HCT116 (cell line): ENCODE data around the gene GSG1L. TPM values are rescaled to one million over a fixed set of nuclear protein-coding genes. Genes with fewer than 3 reads are reported as not detected.

Source experiments
- ATAC-seq: fragments of 200-7000 bp; cut with Tn5 transposase; 2 replicates; pipeline ENCODE4 v1.9.1; 2020; ENCODE audit warnings: mild to moderate bottlenecking, moderate library complexity
- BruUV-seq: library from RNA; stranded (reverse); fragments of 400-500 nt; replicated peaks from 2 replicates; lab custom pipeline; 2021; lab: Mats Ljungman, UMichigan
- CTCF ChIA-PET: fragments of 300-600 bp; sonication (Branson Sonifier 250); formaldehyde crosslinking; loops from one replicate; lab custom pipeline; 2021; ENCODE audit warnings: antibody characterized with exemption; lab: Charles Lee
- POLR2A ChIA-PET: fragments of 300-600, 350-600 bp; sonication (Branson Sonifier 250); formaldehyde crosslinking; loops from one replicate; lab custom pipeline; 2021; ENCODE audit warnings: antibody characterized with exemption; lab: Charles Lee
- RAD21 ChIA-PET, 2 experiments: fragments of 300-600 bp; sonication (Branson Sonifier 250); formaldehyde crosslinking; loops; one replicate each; lab custom pipeline; 2023; ENCODE audit warnings: low total read pairs in 2 of 2; ENCODE audit not compliant: uncharacterized antibody in 2 of 2, unreplicated experiment in 2 of 2, low non-redundant PET in 1 of 2; lab: Charles Lee
- DNase-seq: peaks from one replicate; pipeline ENCODE4 v3.0.0-alpha.2; 2010; ENCODE audit warnings: low read depth, low spot score
- H2AFZ ChIP-seq: fragments of 200-600 bp; shearing (Covaris generic), sonication (generic); 2 replicates; pipeline ENCODE4 v1.6.1; 2017; ENCODE audit warnings: low read depth, mixed run types, mixed read lengths, antibody characterized with exemption, low read length; ENCODE audit not compliant: poor library complexity, severe bottlenecking
- H3K27ac ChIP-seq: 2 replicates; pipeline ENCODE4 v1.5.1; 2012; ENCODE audit warnings: low read depth, low read length
- H3K27me3 ChIP-seq: fragments of 200-600 bp; sonication (generic); 2 replicates; pipeline ENCODE4 v1.6.1; 2016; ENCODE audit warnings: mixed run types, low read length, mixed read lengths; ENCODE audit not compliant: insufficient read depth
- H3K36me3 ChIP-seq, 2 experiments: fragments of 200-500 bp in 1 of 2; fragments of 200-600 bp in 1 of 2; sonication (Bioruptor generic) in 1 of 2; sonication (generic) in 1 of 2; 2 replicates each; pipeline versions ENCODE4 v1.5.1 to v1.6.1; 2014 to 2016; ENCODE audit warnings: low read length in 2 of 2, inconsistent platforms in 1 of 2, mixed read lengths in 1 of 2, mixed run types in 1 of 2; ENCODE audit not compliant: insufficient read depth in 2 of 2, control insufficient read depth in 1 of 2
- H3K4me1 ChIP-seq, 2 experiments: fragments of 200-600 bp in 1 of 2; sonication (generic) in 1 of 2; 2 replicates each; pipeline versions ENCODE4 v1.5.1 to v1.6.1; 2012 to 2017; ENCODE audit warnings: low read length in 2 of 2, inconsistent platforms in 1 of 2, mild to moderate bottlenecking in 1 of 2, mixed read lengths in 1 of 2, mixed run types in 1 of 2, moderate library complexity in 1 of 2; ENCODE audit not compliant: insufficient read depth in 2 of 2, control insufficient read depth in 1 of 2
- H3K4me2 ChIP-seq: fragments of 200-600 bp; sonication (generic); 2 replicates; pipeline ENCODE4 v1.6.1; 2017; ENCODE audit warnings: mixed run types, low read length, mixed read lengths
- H3K4me3 ChIP-seq, 2 experiments: fragments of 200-600 bp in 1 of 2; sonication (generic) in 1 of 2; replicated peaks in 1 of 2; 2 replicates each; pipeline ENCODE4 v1.5.1; 2011 to 2016; ENCODE audit warnings: low read length in 2 of 2, control low read depth in 1 of 2, low read depth in 1 of 2, mild to moderate bottlenecking in 1 of 2, mixed read lengths in 1 of 2, mixed run types in 1 of 2
- H3K79me2 ChIP-seq: fragments of 200-600 bp; sonication (generic); 2 replicates; pipeline ENCODE4 v1.6.1; 2017; ENCODE audit warnings: mild to moderate bottlenecking, mixed run types, low read length, moderate library complexity, mixed read lengths; ENCODE audit not compliant: insufficient read depth
- H3K9ac ChIP-seq: fragments of 200-600 bp; sonication (generic); 2 replicates; pipeline ENCODE4 v1.6.1; 2016; ENCODE audit warnings: low read length, mixed read lengths
- H3K9me2 ChIP-seq: fragments of 200-600 bp; sonication (generic), shearing (Covaris generic); 2 replicates; pipeline ENCODE4 v1.6.1; 2017; ENCODE audit warnings: mixed run types, mild to moderate bottlenecking, moderate library complexity; ENCODE audit not compliant: insufficient read depth
- H3K9me3 ChIP-seq, 2 experiments: fragments of 200-500 bp in 1 of 2; fragments of 200-600 bp in 1 of 2; sonication (Bioruptor generic) in 1 of 2; sonication (generic) in 1 of 2; 2 replicates each; pipeline ENCODE4 v1.6.1; 2014 to 2017; ENCODE audit warnings: low read length in 2 of 2, mixed read lengths in 2 of 2, inconsistent platforms in 1 of 2, low read depth in 1 of 2, mild to moderate bottlenecking in 1 of 2, mixed run types in 1 of 2, moderate library complexity in 1 of 2; ENCODE audit not compliant: control insufficient read depth in 1 of 2, insufficient read depth in 1 of 2
- H4K20me1 ChIP-seq: fragments of 200-600 bp; sonication (generic), shearing (Covaris generic); 2 replicates; pipeline ENCODE4 v1.6.1; 2017; ENCODE audit warnings: mixed run types, mild to moderate bottlenecking, moderate library complexity; ENCODE audit not compliant: insufficient read depth
- ATF3 ChIP-seq: IDR thresholded peaks from 2 replicates; pipeline ENCODE4 v1.6.1; 2012
- CEBPB ChIP-seq: IDR thresholded peaks from 2 replicates; pipeline ENCODE4 v1.6.1; 2012; ENCODE audit warnings: low read depth
- EGR1 ChIP-seq: IDR thresholded peaks from 2 replicates; pipeline ENCODE4 v1.6.1; 2012; ENCODE audit warnings: low read depth
- ELF1 ChIP-seq: IDR thresholded peaks from 2 replicates; pipeline ENCODE4 v1.6.1; 2012; ENCODE audit warnings: low read depth, borderline replicate concordance
- EZH2 ChIP-seq: fragments of 200-600 bp; sonication (generic); IDR thresholded peaks from 2 replicates; pipeline ENCODE4 v1.6.1; 2017; ENCODE audit warnings: antibody characterized with exemption, mixed run types
- EZH2phosphoT487 ChIP-seq: fragments of 200-600 bp; IDR thresholded peaks from 2 replicates; pipeline ENCODE4 v1.6.1; 2018; ENCODE audit warnings: antibody characterized with exemption, borderline replicate concordance
- FOSL1 ChIP-seq: IDR thresholded peaks from 2 replicates; pipeline ENCODE4 v1.6.1; 2012; ENCODE audit warnings: low read depth
- JUND ChIP-seq: IDR thresholded peaks from 2 replicates; pipeline ENCODE4 v1.6.1; 2012
- MAX ChIP-seq: IDR thresholded peaks from 2 replicates; pipeline ENCODE4 v1.6.1; 2012
- POLR2A ChIP-seq: IDR thresholded peaks from 2 replicates; pipeline ENCODE4 v1.7.0; 2011; ENCODE audit warnings: borderline replicate concordance; ENCODE audit not compliant: insufficient read depth, insufficient read length; ENCODE audit errors: extremely low read depth
- POLR2AphosphoS5 ChIP-seq: IDR thresholded peaks from 2 replicates; pipeline ENCODE4 v1.6.1; 2011; ENCODE audit warnings: mild to moderate bottlenecking, low read depth, low read length, moderate library complexity
- RAD21 ChIP-seq: IDR thresholded peaks from 2 replicates; pipeline ENCODE4 v1.6.1; 2012; ENCODE audit warnings: low read depth, mild to moderate bottlenecking
- SIN3A ChIP-seq: IDR thresholded peaks from 2 replicates; pipeline ENCODE4 v1.6.1; 2012; ENCODE audit warnings: low read depth
- SP1 ChIP-seq: IDR thresholded peaks from 2 replicates; pipeline ENCODE4 v1.6.1; 2012; ENCODE audit warnings: low read depth
- SRF ChIP-seq: IDR thresholded peaks from 2 replicates; pipeline ENCODE4 v1.6.1; 2012; ENCODE audit warnings: low read depth
- YY1 ChIP-seq: IDR thresholded peaks from 2 replicates; pipeline ENCODE4 v1.6.1; 2011; ENCODE audit warnings: low read length, low read depth, moderate library complexity, mild to moderate bottlenecking; ENCODE audit not compliant: insufficient replicate concordance; ENCODE audit errors: extremely low read depth
- ZFX ChIP-seq: fragments of 450-650 bp; IDR thresholded peaks from 2 replicates; pipeline ENCODE4 v1.6.1; 2017
- ZNF274 ChIP-seq: fragments of 200-500 bp; sonication (Bioruptor generic); IDR thresholded peaks from 2 replicates; pipeline ENCODE4 v1.6.1; 2014; ENCODE audit warnings: mild to moderate bottlenecking, low read depth, low read length, inconsistent platforms
- intact Hi-C: fragments of 100-400 bp; cut with micrococcal nuclease; formaldehyde crosslinking; loops from 2 replicates; pipeline ENCODE4 v1.10.0; 2022
- total RNA-seq: library from RNA; stranded (reverse); gene quantifications from one replicate; pipeline ENCODE4 v1.2.1, GENCODE V29; 2021; ENCODE audit not compliant: unreplicated experiment
- TF ChIP-seq, protein P1 (sequence below): IDR thresholded peaks from 2 replicates; pipeline ENCODE4 v1.6.1; 2011; ENCODE audit warnings: mild to moderate bottlenecking, low read length, moderate library complexity; ENCODE audit not compliant: insufficient replicate concordance; ENCODE audit errors: extremely low read depth
- TF ChIP-seq, protein P2 (sequence below): IDR thresholded peaks from 2 replicates; pipeline ENCODE4 v1.6.1; 2012; ENCODE audit warnings: low read depth

GSG1L gene
- total RNA-seq, 1 experiment from 2014 or later, result not detected

DNA sequence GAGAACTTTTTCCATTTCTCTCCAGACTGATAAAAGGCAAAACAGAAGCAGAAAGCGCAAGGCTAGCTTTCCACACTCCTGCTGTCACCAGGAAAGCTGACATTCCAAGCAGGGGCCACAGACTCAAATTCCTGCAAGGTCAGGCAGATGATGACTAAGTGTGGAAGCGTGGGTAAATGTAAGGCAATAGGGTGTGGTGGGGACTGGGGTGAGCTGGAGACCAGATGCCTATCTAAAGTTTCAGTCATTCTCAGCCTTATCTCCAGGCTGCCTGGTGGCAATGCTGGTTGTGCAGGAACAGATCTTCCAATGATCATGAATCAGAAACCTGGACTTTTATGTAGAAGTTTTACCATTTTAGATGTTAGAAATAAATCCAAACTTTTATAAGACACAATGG is 224.1 kb downstream of the GSG1L start:
- intact Hi-C loops, result no loop called here
- Histone ChIP-seq H3K9ac (no peak overlapping the region), H3K36me3 (no peaks in the 10 kb centered on the region), H3K4me2 (peak overlapping the region; percentile 38), H4K20me1 (no peaks in the 10 kb centered on the region), H2AFZ (no peak overlapping the region), H3K27me3 (no peaks in the 10 kb centered on the region; the same call in 1 of the 2 replicates), H3K4me3 (peak overlapping the region in 1 of 2 experiments; percentile 1; a peak in 1 of 4 replicates), H3K9me2 (no peaks in the 10 kb centered on the region), H3K4me1 (peaks cover 2 to 15% of the 10 kb centered on the region in 2 experiments; a peak in 3 of 4 replicates), H3K27ac (no peak overlapping the region), H3K79me2 (no peaks in the 10 kb centered on the region), H3K9me3 (no peaks in the 10 kb centered on the region)
- BruUV-seq, result no TSS peak
- peak; percentile 67; the same call in 1 of the 2 replicates for ATAC-seq
- CTCF ChIA-PET, result no interaction called here
- RAD21 ChIA-PET, result no interaction called here
- DNase-seq, result no peak
- POLR2A ChIA-PET, result no interaction called here
- TF ChIP-seq ZNF274, result no peak
- TF ChIP-seq RAD21, result no peak
- TF ChIP-seq ATF3, result no peak
- no peak for TF ChIP-seq SRF
- no peak for TF ChIP-seq SIN3A
- no peak for TF ChIP-seq CEBPB
- TF ChIP-seq SP1, result no peak
- TF ChIP-seq JUND, result no peak
- no peak for TF ChIP-seq FOSL1
- no peak for TF ChIP-seq POLR2A
- TF ChIP-seq ZFX, result no peak
- TF ChIP-seq ELF1, result no peak
- TF ChIP-seq, protein P1, sequence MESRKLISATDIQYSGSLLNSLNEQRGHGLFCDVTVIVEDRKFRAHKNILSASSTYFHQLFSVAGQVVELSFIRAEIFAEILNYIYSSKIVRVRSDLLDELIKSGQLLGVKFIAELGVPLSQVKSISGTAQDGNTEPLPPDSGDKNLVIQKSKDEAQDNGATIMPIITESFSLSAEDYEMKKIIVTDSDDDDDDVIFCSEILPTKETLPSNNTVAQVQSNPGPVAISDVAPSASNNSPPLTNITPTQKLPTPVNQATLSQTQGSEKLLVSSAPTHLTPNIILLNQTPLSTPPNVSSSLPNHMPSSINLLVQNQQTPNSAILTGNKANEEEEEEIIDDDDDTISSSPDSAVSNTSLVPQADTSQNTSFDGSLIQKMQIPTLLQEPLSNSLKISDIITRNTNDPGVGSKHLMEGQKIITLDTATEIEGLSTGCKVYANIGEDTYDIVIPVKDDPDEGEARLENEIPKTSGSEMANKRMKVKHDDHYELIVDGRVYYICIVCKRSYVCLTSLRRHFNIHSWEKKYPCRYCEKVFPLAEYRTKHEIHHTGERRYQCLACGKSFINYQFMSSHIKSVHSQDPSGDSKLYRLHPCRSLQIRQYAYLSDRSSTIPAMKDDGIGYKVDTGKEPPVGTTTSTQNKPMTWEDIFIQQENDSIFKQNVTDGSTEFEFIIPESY, result no peak
- TF ChIP-seq, protein P2, sequence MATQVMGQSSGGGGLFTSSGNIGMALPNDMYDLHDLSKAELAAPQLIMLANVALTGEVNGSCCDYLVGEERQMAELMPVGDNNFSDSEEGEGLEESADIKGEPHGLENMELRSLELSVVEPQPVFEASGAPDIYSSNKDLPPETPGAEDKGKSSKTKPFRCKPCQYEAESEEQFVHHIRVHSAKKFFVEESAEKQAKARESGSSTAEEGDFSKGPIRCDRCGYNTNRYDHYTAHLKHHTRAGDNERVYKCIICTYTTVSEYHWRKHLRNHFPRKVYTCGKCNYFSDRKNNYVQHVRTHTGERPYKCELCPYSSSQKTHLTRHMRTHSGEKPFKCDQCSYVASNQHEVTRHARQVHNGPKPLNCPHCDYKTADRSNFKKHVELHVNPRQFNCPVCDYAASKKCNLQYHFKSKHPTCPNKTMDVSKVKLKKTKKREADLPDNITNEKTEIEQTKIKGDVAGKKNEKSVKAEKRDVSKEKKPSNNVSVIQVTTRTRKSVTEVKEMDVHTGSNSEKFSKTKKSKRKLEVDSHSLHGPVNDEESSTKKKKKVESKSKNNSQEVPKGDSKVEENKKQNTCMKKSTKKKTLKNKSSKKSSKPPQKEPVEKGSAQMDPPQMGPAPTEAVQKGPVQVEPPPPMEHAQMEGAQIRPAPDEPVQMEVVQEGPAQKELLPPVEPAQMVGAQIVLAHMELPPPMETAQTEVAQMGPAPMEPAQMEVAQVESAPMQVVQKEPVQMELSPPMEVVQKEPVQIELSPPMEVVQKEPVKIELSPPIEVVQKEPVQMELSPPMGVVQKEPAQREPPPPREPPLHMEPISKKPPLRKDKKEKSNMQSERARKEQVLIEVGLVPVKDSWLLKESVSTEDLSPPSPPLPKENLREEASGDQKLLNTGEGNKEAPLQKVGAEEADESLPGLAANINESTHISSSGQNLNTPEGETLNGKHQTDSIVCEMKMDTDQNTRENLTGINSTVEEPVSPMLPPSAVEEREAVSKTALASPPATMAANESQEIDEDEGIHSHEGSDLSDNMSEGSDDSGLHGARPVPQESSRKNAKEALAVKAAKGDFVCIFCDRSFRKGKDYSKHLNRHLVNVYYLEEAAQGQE, result no peak
- TF ChIP-seq POLR2AphosphoS5, result no peak
- no peak for TF ChIP-seq EZH2phosphoT487
- no peak for TF ChIP-seq EGR1
- no peak for TF ChIP-seq MAX
- TF ChIP-seq EZH2, result no peak
- no peak for TF ChIP-seq YY1
- TF ChIP-seq, all 23 proteins: peak for 0
